MCF 10A (cell line): ENCODE results near the gene ZNF692. TPM values are rescaled to one million over a fixed set of nuclear protein-coding genes. Genes with fewer than 3 reads are reported as not detected.

ENCODE experiments used
- BruUV-seq: library from RNA; stranded (reverse); fragments of 400-500 nt; replicated peaks from 2 replicates; lab custom pipeline; 2021; lab: Mats Ljungman, UMichigan
- CTCF ChIA-PET: fragments of 300-600 bp; sonication (Branson Sonifier 250); formaldehyde crosslinking; extraction: SDS; loops from one replicate; lab custom pipeline; 2021; ENCODE audit warnings: antibody characterized with exemption, inconsistent platforms; lab: Yijun Ruan, JAX
- POLR2A ChIA-PET: fragments of 300-600, 350-650 bp; sonication (Branson Sonifier 250); formaldehyde crosslinking; extraction: SDS; loops from one replicate; lab custom pipeline; 2020; ENCODE audit warnings: antibody characterized with exemption, inconsistent platforms; lab: Yijun Ruan, JAX
- DNase-seq: peaks from one replicate; pipeline ENCODE4 v3.0.0-alpha.2; 2018; ENCODE audit not compliant: unreplicated experiment
- H3K27ac Mint-ChIP-seq: one replicate; pipeline ENCODE4 v1.8.0; 2022; ENCODE audit warnings: mild to moderate bottlenecking, low read depth, mixed read lengths; ENCODE audit not compliant: unreplicated experiment
- H3K27me3 Mint-ChIP-seq: one replicate; pipeline ENCODE4 v1.8.0; 2022; ENCODE audit warnings: mixed read lengths; ENCODE audit not compliant: insufficient read depth, unreplicated experiment
- H3K36me3 Mint-ChIP-seq: one replicate; pipeline ENCODE4 v1.8.0; 2022; ENCODE audit warnings: mild to moderate bottlenecking, moderate library complexity, mixed read lengths; ENCODE audit not compliant: insufficient read depth, unreplicated experiment
- H3K4me1 Mint-ChIP-seq: one replicate; pipeline ENCODE4 v1.8.0; 2022; ENCODE audit warnings: mixed read lengths; ENCODE audit not compliant: insufficient read depth, unreplicated experiment
- H3K4me3 Mint-ChIP-seq: one replicate; pipeline ENCODE4 v1.8.0; 2022; ENCODE audit warnings: mild to moderate bottlenecking, moderate library complexity, mixed read lengths; ENCODE audit not compliant: unreplicated experiment
- H3K9me3 Mint-ChIP-seq: one replicate; pipeline ENCODE4 v1.8.0; 2022; ENCODE audit warnings: mixed read lengths; ENCODE audit not compliant: unreplicated experiment
- intact Hi-C: fragments of 100-400 bp; cut with micrococcal nuclease; formaldehyde crosslinking; loops from 2 replicates; pipeline ENCODE4 v1.14.1; 2022
- total RNA-seq: library from RNA; stranded (reverse); gene quantifications from 2 replicates; pipeline ENCODE4 v1.2.3, GENCODE V29; 2022
- TF ChIP-seq, protein P1 (sequence below): fragments of 200-600 bp; IDR thresholded peaks from one replicate; pipeline ENCODE4 v1.8.0; 2022; ENCODE audit warnings: antibody characterized with exemption, mild to moderate bottlenecking; ENCODE audit not compliant: unreplicated experiment

ZNF692 gene
- total RNA-seq, 1 experiment from 2014 or later: 103 TPM

DNA sequence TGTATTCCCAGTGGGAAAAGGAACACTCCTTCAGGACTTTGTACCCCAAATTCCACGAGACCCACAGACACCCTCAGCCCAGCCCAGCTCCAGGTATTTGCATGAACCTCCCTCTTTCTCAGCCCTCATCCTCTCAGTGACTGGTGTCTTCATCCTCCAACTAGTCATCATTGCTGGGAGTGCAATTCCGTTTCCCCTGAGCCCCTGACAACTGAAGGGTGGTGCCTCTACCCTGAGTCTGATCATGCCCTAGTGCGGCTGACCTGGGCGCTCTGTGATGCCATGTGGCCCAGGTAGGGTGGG is 3.8 kb upstream of the ZNF692 start:
- Mint-ChIP-seq H3K36me3 (no peaks in the 10 kb centered on the region), H3K27ac (no peak overlapping the region), H3K27me3 (no peaks in the 10 kb centered on the region), H3K4me3 (peak overlapping the region; percentile 73), H3K9me3 (no peaks in the 10 kb centered on the region), H3K4me1 (peaks cover 21% of the 10 kb centered on the region)
- intact Hi-C loops: no loop called here
- TF ChIP-seq, protein P1, sequence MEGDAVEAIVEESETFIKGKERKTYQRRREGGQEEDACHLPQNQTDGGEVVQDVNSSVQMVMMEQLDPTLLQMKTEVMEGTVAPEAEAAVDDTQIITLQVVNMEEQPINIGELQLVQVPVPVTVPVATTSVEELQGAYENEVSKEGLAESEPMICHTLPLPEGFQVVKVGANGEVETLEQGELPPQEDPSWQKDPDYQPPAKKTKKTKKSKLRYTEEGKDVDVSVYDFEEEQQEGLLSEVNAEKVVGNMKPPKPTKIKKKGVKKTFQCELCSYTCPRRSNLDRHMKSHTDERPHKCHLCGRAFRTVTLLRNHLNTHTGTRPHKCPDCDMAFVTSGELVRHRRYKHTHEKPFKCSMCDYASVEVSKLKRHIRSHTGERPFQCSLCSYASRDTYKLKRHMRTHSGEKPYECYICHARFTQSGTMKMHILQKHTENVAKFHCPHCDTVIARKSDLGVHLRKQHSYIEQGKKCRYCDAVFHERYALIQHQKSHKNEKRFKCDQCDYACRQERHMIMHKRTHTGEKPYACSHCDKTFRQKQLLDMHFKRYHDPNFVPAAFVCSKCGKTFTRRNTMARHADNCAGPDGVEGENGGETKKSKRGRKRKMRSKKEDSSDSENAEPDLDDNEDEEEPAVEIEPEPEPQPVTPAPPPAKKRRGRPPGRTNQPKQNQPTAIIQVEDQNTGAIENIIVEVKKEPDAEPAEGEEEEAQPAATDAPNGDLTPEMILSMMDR: no peak
- no peak for DNase-seq
- BruUV-seq: no TSS peak
- CTCF ChIA-PET: interaction anchor here (1.0 kb wide), 1 partner anchor 37 kb away, joined by 3 read pairs; the partner anchor contains the start of gene SH3BP5L
- POLR2A ChIA-PET: interaction anchor here (2.0 to 9.8 kb wide), 4 partner anchors 10 to 36 kb away, joined by 4 to 234 read pairs (median 74); partner anchors contain the start of genes SH3BP5L and ZNF672

DNA sequence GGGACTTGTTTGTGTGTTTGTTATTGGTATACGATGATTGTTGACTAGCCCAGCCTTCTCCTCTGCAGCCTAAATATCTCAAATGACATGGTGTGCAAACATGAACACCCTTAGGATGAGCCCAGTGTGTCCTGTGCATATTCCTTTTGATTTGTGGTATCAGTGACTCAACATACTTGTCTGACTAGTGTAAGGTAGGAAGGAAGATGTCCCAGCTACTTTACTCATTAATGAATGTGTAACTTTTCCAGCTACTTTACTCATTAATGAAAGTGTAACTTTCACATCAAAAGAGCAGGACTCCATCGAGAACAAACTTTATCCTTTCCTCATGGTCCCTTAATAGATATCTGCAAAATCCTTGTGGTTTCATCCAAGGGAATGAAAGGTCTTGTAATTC is 2.7 kb upstream of the ZNF692 start:
- Mint-ChIP-seq H3K27ac (no peak overlapping the region), H3K27me3 (no peaks in the 10 kb centered on the region), H3K36me3 (no peaks in the 10 kb centered on the region), H3K4me1 (peaks cover 25% of the 10 kb centered on the region), H3K4me3 (no peak overlapping the region), H3K9me3 (no peaks in the 10 kb centered on the region)
- BruUV-seq: no TSS peak
- intact Hi-C loops: no loop called here
- TF ChIP-seq, protein P1: no peak
- ChIA-PET POLR2A (interaction anchor here (0.6 to 9.8 kb wide), 5 partner anchors 11 to 58 kb away, joined by 4 to 234 read pairs (median 7); partner anchors contain the start of genes SH3BP5L and ZNF672), CTCF (interaction anchor here (1.1 to 6.4 kb wide), 7 partner anchors 11 to 63 kb away, joined by 3 to 44 read pairs (median 4); partner anchors contain the start of gene SH3BP5L)
- DNase-seq: no peak

DNA sequence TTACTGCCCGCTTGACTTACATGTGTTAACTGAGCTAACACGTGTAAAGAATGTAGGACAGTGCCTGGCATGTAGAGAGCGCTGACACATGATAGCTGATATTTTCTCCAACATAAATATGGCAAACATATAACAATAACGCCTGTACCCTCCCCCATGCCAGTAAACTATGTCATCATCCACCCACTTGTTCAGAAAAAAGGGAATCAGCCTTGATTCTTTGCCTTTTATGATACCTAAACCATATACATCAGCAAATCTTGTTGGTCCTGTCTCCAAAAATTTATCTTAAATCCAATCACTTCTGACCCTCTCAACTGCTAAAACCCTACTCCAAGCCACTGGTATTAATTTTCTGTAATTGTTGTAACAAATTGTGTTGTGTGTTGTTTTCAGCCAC is 1.1 kb upstream of the ZNF692 start:
- no peaks in the 10 kb centered on the region for H3K27me3 Mint-ChIP-seq
- H3K36me3 Mint-ChIP-seq: peaks cover 15% of the 10 kb centered on the region
- POLR2A ChIA-PET: interaction anchor here (0.7 to 9.8 kb wide), 10 partner anchors 10 to 156 kb away, joined by 3 to 234 read pairs (median 13); partner anchors contain the start of genes PGBD2, SH3BP5L and ZNF672
- peak overlapping the region; percentile 77 for H3K4me3 Mint-ChIP-seq
- intact Hi-C loops: no loop called here
- CTCF ChIA-PET: interaction anchor here (0.6 to 6.4 kb wide), 10 partner anchors 13 to 237 kb away, joined by 3 to 44 read pairs (median 6); partner anchors contain the start of genes PGBD2 and ZNF672
- peaks cover 32% of the 10 kb centered on the region for H3K4me1 Mint-ChIP-seq
- H3K9me3 Mint-ChIP-seq: no peaks in the 10 kb centered on the region
- H3K27ac Mint-ChIP-seq: peak overlapping the region; percentile 70
- BruUV-seq: no TSS peak
- no peak for DNase-seq
- TF ChIP-seq, protein P1: no peak

DNA sequence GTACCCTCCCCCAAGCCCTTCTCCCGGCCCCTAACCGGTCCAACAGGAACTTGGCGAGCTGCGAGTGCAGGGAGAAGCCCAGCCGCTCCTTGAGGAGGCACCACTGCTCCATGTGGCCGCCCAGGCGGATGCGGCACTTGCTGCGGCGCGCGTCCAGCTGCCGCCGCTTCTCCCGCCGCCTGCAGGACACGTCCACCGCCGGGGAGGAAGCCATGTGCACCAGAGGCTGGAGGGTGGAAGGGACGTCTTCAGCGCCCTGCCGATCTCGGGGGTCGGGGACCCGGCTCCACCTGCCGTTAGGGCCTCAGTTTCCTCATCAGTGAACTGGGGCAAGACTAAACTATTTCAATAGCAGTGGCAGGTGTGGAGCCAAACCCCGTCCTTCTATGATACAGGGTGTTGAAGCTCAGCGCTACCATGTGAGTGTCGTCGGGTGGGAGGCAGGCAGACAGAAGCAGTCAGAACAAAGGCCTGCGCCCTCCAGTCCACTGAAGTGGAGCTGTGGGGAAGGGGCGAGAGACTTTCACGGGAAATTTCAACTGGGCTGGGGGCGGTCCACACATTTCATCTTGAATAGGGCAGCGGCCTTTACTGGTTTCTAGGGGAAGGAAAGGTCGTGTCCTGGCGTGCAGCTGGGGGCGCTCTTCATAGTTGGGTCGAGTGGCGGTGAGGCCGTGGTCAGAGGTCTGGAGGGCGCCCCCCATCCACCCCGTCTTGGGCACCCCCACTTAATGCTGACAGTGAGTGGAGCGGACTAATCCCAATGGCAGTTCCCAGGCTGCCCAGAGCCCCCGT is 592 bp downstream of the ZNF692 start:
- H3K27me3 Mint-ChIP-seq: no peaks in the 10 kb centered on the region
- peaks cover 17% of the 10 kb centered on the region for H3K36me3 Mint-ChIP-seq
- ChIA-PET CTCF (interaction anchor here (0.6 to 6.4 kb wide), 28 partner anchors 9 to 162 kb away, joined by 3 to 44 read pairs (median 5); partner anchors contain the start of genes PGBD2, SH3BP5L and ZNF672), POLR2A (interaction anchor here (0.7 to 9.8 kb wide), 21 partner anchors 9 to 154 kb away, joined by 3 to 234 read pairs (median 5); partner anchors contain the start of genes PGBD2, SH3BP5L and ZNF672)
- TSS peak; percentile 51 for BruUV-seq
- H3K4me1 Mint-ChIP-seq: peaks cover 24% of the 10 kb centered on the region
- DNase-seq: peak; percentile 78
- H3K4me3 Mint-ChIP-seq: peak overlapping the region; percentile 77
- no peaks in the 10 kb centered on the region for H3K9me3 Mint-ChIP-seq
- TF ChIP-seq, protein P1: peak; percentile 89
- peak overlapping the region; percentile 70 for H3K27ac Mint-ChIP-seq
- intact Hi-C loops: loop anchor here (1.0 kb wide), 5 partner anchors 16 to 66 kb away; partner anchors contain the start of genes PGBD2 and ZNF672
